Measurements from ENCODE around the gene DNAH17. TPM values are rescaled to one million over a fixed set of nuclear protein-coding genes. Genes with fewer than 3 reads are reported as not detected.

The DNAH17 gene
- total RNA-seq, 1 experiment from 2014 or later: 0.69 TPM

GRCh38 chr17:78381601-78382232 is 195.5 kb downstream of the DNAH17 start:
- DNase-seq (ENCODE audit: low read depth, low spot score) (no peak), ATAC-seq (no peak)
- H3K4me1 ChIP-seq (ENCODE audit: control insufficient read depth in 1 of 2, insufficient read depth in 2 of 2, low read length in 2 of 2): peaks cover 16 to 35% of the 10 kb centered on the region in 2 experiments
- no peaks in the 10 kb centered on the region for H3K9me3 ChIP-seq (ENCODE audit: control insufficient read depth in 1 of 2, insufficient read depth in 1 of 2, low read depth in 1 of 2, low read length in 2 of 2)
- no peak overlapping the region for H3K4me2 ChIP-seq (ENCODE audit: low read length)
- H3K27ac ChIP-seq (ENCODE audit: low read depth, low read length): no peak overlapping the region
- TF ChIP-seq CBX3 (IDR thresholded peaks at IDR 0.05; ENCODE audit: low read depth) (no peak), CTCF (IDR thresholded peaks at IDR 0.05 in 2 of 3, conservative IDR thresholded peaks at IDR 0.05 in 1 of 3; ENCODE audit: borderline replicate concordance in 1 of 3, insufficient read depth in 1 of 3, low read depth in 2 of 3, low read length in 2 of 3) (no peak), ATF3 (IDR thresholded peaks at IDR 0.05) (no peak), EZH2 (IDR thresholded peaks at IDR 0.05) (no peak), POLR2A (IDR thresholded peaks at IDR 0.05; ENCODE audit: borderline replicate concordance, extremely low read depth, insufficient read depth, insufficient read length) (no peak), EGR1 (IDR thresholded peaks at IDR 0.05; ENCODE audit: low read depth) (no peak), MAX (IDR thresholded peaks at IDR 0.05) (no peak), JUND (IDR thresholded peaks at IDR 0.05) (no peak), TCF7L2 (IDR thresholded peaks at IDR 0.05; ENCODE audit: borderline replicate concordance, extremely low read depth, insufficient read depth, insufficient read length) (no peak), ELF1 (IDR thresholded peaks at IDR 0.05; ENCODE audit: borderline replicate concordance, low read depth) (no peak), ZNF274 (IDR thresholded peaks at IDR 0.05; ENCODE audit: low read depth, low read length) (no peak), REST (IDR thresholded peaks at IDR 0.05; ENCODE audit: low read depth) (no peak), FOSL1 (IDR thresholded peaks at IDR 0.05; ENCODE audit: low read depth) (no peak), POLR2AphosphoS5 (IDR thresholded peaks at IDR 0.05; ENCODE audit: low read depth, low read length) (no peak), CEBPB (IDR thresholded peaks at IDR 0.05; ENCODE audit: low read depth) (no peak), YY1 (IDR thresholded peaks at IDR 0.05; ENCODE audit: extremely low read depth, insufficient replicate concordance, low read depth, low read length) (no peak), SP1 (IDR thresholded peaks at IDR 0.05; ENCODE audit: low read depth) (no peak), RAD21 (IDR thresholded peaks at IDR 0.05; ENCODE audit: low read depth) (no peak)
- no peaks in the 10 kb centered on the region for H3K27me3 ChIP-seq (ENCODE audit: insufficient read depth, low read length)
- H3K9me2 ChIP-seq (ENCODE audit: insufficient read depth): no peaks in the 10 kb centered on the region
- no peak overlapping the region for H3K9ac ChIP-seq (ENCODE audit: low read length)
- H4K20me1 ChIP-seq (ENCODE audit: insufficient read depth): peaks cover 13% of the 10 kb centered on the region; the same call in 1 of the 2 replicates
- peaks cover 82% of the 10 kb centered on the region for H3K79me2 ChIP-seq (ENCODE audit: insufficient read depth, low read length)
- no peak overlapping the region for H3K4me3 ChIP-seq (replicated peaks in 1 of 2; ENCODE audit: low read depth in 1 of 2, low read length in 2 of 2)
- H2AFZ ChIP-seq (ENCODE audit: low read depth, low read length, poor library complexity, severe bottlenecking): no peak overlapping the region
- ChIA-PET POLR2A (interaction anchor here (1.3 kb wide), 1 partner anchor 27 kb away, joined by 3 read pairs; no protein-coding TSS in a partner anchor), RAD21 (ENCODE audit: low non-redundant PET in 1 of 2, low total read pairs in 2 of 2, uncharacterized antibody in 2 of 2, unreplicated experiment in 2 of 2) (no interaction called here), CTCF (interaction anchor here (0.7 kb wide), 1 partner anchor 364 kb away, joined by 3 read pairs; no protein-coding TSS in a partner anchor)
- no TSS peak for BruUV-seq (replicated peaks)
- peaks cover 2 to 5% of the 10 kb centered on the region in 2 experiments; a peak in 2 of 4 replicates for H3K36me3 ChIP-seq (ENCODE audit: control insufficient read depth in 1 of 2, insufficient read depth in 2 of 2, low read length in 2 of 2)
- intact Hi-C loops (cut with micrococcal nuclease): no loop called here

All from HCT116 (cell line).